AG04450 (cell line): ENCODE results near the gene FOXI1. TPM values are rescaled to one million over a fixed set of nuclear protein-coding genes. Genes with fewer than 3 reads are reported as not detected.

ENCODE experiments used
- CTCF ChIA-PET: fragments of 300-600, 350-600 bp; formaldehyde crosslinking; extraction: SDS; loops from one replicate; lab custom pipeline; 2022; ENCODE audit warnings: antibody characterized with exemption, inconsistent platforms; lab: Charles Lee
- POLR2A ChIA-PET: fragments of 350-600 bp; formaldehyde crosslinking; extraction: SDS; loops from one replicate; lab custom pipeline; 2021; ENCODE audit warnings: antibody characterized with exemption, inconsistent platforms; lab: Yijun Ruan, JAX
- DNase-seq: peaks from one replicate; pipeline ENCODE4 v3.0.0-alpha.2; 2011; ENCODE audit warnings: low read depth, low spot score
- H3K27ac ChIP-seq: one replicate; pipeline ENCODE4 v1.5.1; 2012; ENCODE audit warnings: low read depth, low read length, control low read depth
- H3K27me3 ChIP-seq: one replicate; pipeline ENCODE4 v1.6.0; 2012; ENCODE audit warnings: low read length; ENCODE audit not compliant: control insufficient read depth, insufficient read depth
- H3K4me3 ChIP-seq: 2 replicates; pipeline ENCODE4 v1.5.1; 2011; ENCODE audit warnings: mild to moderate bottlenecking, low read depth, low read length, control low read depth
- H3K9me3 ChIP-seq: 2 replicates; pipeline ENCODE4 v1.5.1; 2012; ENCODE audit warnings: low read length; ENCODE audit not compliant: control insufficient read depth, insufficient read depth
- CTCF ChIP-seq: IDR thresholded peaks from 2 replicates; pipeline ENCODE4 v1.5.1; 2011; ENCODE audit warnings: low read depth, low read length, control low read depth, inconsistent platforms
- polyA plus RNA-seq: library from polyadenylated mRNA; depleted of rRNA; stranded (reverse); fragments of >200 nt; gene quantifications from 2 replicates; pipeline ENCODE4 v1.2.3, GENCODE V29; 2011

The FOXI1 gene
- polyA plus RNA-seq, 1 experiment = not detected

- Histone ChIP-seq H3K4me3 (no peak overlapping the region), H3K27ac (no peak overlapping the region), H3K27me3 (no peaks in the 10 kb centered on the region), H3K9me3 (no peaks in the 10 kb centered on the region)
- ChIA-PET CTCF (interaction anchor here (0.6 to 2.6 kb wide), 34 partner anchors 9 to 1392 kb away, joined by 3 to 67 read pairs (median 4); partner anchors contain the start of gene INSYN2B), POLR2A (no interaction called here)
- no peak for DNase-seq
- no peak for TF ChIP-seq CTCF
Observed at GRCh38 chr5:170071748-170072147, 33.9 kb upstream of the FOXI1 start.

GRCh38 chr5:170075696-170076095 lies 30.0 kb upstream of the FOXI1 start:
- DNase-seq = no peak
- H3K27ac ChIP-seq = no peak overlapping the region
- ChIA-PET POLR2A (no interaction called here), CTCF (interaction anchor here (1.2 to 2.1 kb wide), 2 partner anchors 24 to 374 kb away, joined by 4 to 8 read pairs; no protein-coding TSS in a partner anchor)
- no peaks in the 10 kb centered on the region for H3K27me3 ChIP-seq
- no peak overlapping the region for H3K4me3 ChIP-seq
- no peak for TF ChIP-seq CTCF
- no peaks in the 10 kb centered on the region for H3K9me3 ChIP-seq

- TF ChIP-seq CTCF = no peak
- no peak for DNase-seq
- H3K27ac ChIP-seq = no peak overlapping the region
- ChIA-PET POLR2A (no interaction called here), CTCF (interaction anchor here (1.2 kb wide), 1 partner anchor 24 kb away, joined by 4 read pairs; no protein-coding TSS in a partner anchor)
- H3K9me3 ChIP-seq = no peaks in the 10 kb centered on the region
- H3K27me3 ChIP-seq = no peaks in the 10 kb centered on the region
- no peak overlapping the region for H3K4me3 ChIP-seq
Observed at GRCh38 chr5:170076211-170076610, 29.5 kb upstream of the FOXI1 start.

GRCh38 chr5:170076739-170077138 lies 29.0 kb upstream of the FOXI1 start:
- H3K27ac ChIP-seq = no peak overlapping the region
- no peaks in the 10 kb centered on the region for H3K9me3 ChIP-seq
- POLR2A ChIA-PET = no interaction called here
- no peak overlapping the region for H3K4me3 ChIP-seq
- CTCF ChIA-PET = interaction anchor here (1.2 kb wide), 1 partner anchor 23 kb away, joined by 4 read pairs; no protein-coding TSS in a partner anchor
- no peaks in the 10 kb centered on the region for H3K27me3 ChIP-seq
- no peak for DNase-seq
- no peak for TF ChIP-seq CTCF

- no peak for DNase-seq
- Histone ChIP-seq H3K9me3 (no peaks in the 10 kb centered on the region), H3K4me3 (no peak overlapping the region), H3K27ac (no peak overlapping the region), H3K27me3 (no peaks in the 10 kb centered on the region)
- POLR2A ChIA-PET = no interaction called here
- CTCF ChIA-PET = interaction anchor here (0.6 kb wide), 1 partner anchor 1271 kb away, joined by 3 read pairs; no protein-coding TSS in a partner anchor
- TF ChIP-seq CTCF = no peak
Observed at GRCh38 chr5:170077526-170077925, 28.2 kb upstream of the FOXI1 start.
